ENCODE data around the gene KLK15. TPM values are rescaled to one million over a fixed set of nuclear protein-coding genes. Genes with fewer than 3 reads are reported as not detected.

KLK15 gene
- total RNA-seq, 1 donor from 2014 or later = not detected

GRCh38 chr19:50843701-50844221 is 10.4 kb upstream of the KLK15 start:
- no peak for TF ChIP-seq CTCF (IDR thresholded peaks at IDR 0.05; ENCODE audit: unreplicated experiment)
- Mint-ChIP-seq H3K4me1 (ENCODE audit: low read depth) (no peaks in the 10 kb centered on the region), H3K36me3 (ENCODE audit: insufficient read depth) (no peaks in the 10 kb centered on the region), H3K27me3 (peaks cover 66% of the 10 kb centered on the region), H3K9me3 (ENCODE audit: low read depth) (peaks cover 3% of the 10 kb centered on the region), H3K27ac (no peak overlapping the region), H3K4me3 (ENCODE audit: low read depth) (no peak overlapping the region)
- DNase-seq (ENCODE audit: low spot score, unreplicated experiment) = no peak

- Mint-ChIP-seq H3K27me3 (peaks cover 62% of the 10 kb centered on the region), H3K36me3 (ENCODE audit: insufficient read depth) (no peaks in the 10 kb centered on the region), H3K4me1 (ENCODE audit: low read depth) (peaks cover under 1% of the 10 kb centered on the region), H3K4me3 (ENCODE audit: low read depth) (no peak overlapping the region), H3K27ac (no peak overlapping the region), H3K9me3 (ENCODE audit: low read depth) (peaks cover 3% of the 10 kb centered on the region)
- no peak for TF ChIP-seq CTCF (IDR thresholded peaks at IDR 0.05; ENCODE audit: unreplicated experiment)
- DNase-seq (ENCODE audit: low spot score, unreplicated experiment) = no peak
These were observed 9.8 kb upstream of the KLK15 start for GRCh38 chr19:50843205-50843604.

GRCh38 chr19:50842130-50842529 is 8.8 kb upstream of the KLK15 start:
- no peaks in the 10 kb centered on the region for H3K36me3 Mint-ChIP-seq (ENCODE audit: insufficient read depth)
- TF ChIP-seq CTCF (IDR thresholded peaks at IDR 0.05; ENCODE audit: unreplicated experiment) = no peak
- H3K9me3 Mint-ChIP-seq (ENCODE audit: low read depth) = peaks cover 3% of the 10 kb centered on the region
- no peak for DNase-seq (ENCODE audit: low spot score, unreplicated experiment)
- H3K4me1 Mint-ChIP-seq (ENCODE audit: low read depth) = peaks cover 2% of the 10 kb centered on the region
- H3K4me3 Mint-ChIP-seq (ENCODE audit: low read depth) = no peak overlapping the region
- no peak overlapping the region for H3K27ac Mint-ChIP-seq
- H3K27me3 Mint-ChIP-seq = peaks cover 67% of the 10 kb centered on the region

- DNase-seq (ENCODE audit: low spot score, unreplicated experiment) = no peak
- Mint-ChIP-seq H3K9me3 (ENCODE audit: low read depth) (peaks cover 3% of the 10 kb centered on the region), H3K4me1 (ENCODE audit: low read depth) (peaks cover 5% of the 10 kb centered on the region), H3K27ac (no peak overlapping the region), H3K27me3 (peaks cover 69% of the 10 kb centered on the region), H3K36me3 (ENCODE audit: insufficient read depth) (no peaks in the 10 kb centered on the region), H3K4me3 (ENCODE audit: low read depth) (no peak overlapping the region)
- TF ChIP-seq CTCF (IDR thresholded peaks at IDR 0.05; ENCODE audit: unreplicated experiment) = no peak
These were observed 6.6 kb upstream of the KLK15 start for GRCh38 chr19:50839712-50840655.

GRCh38 chr19:50838239-50838638 is 4.9 kb upstream of the KLK15 start:
- Mint-ChIP-seq H3K9me3 (ENCODE audit: low read depth) (peaks cover 1% of the 10 kb centered on the region), H3K4me3 (ENCODE audit: low read depth) (no peak overlapping the region), H3K27ac (peak overlapping the region; percentile 53), H3K27me3 (peaks cover 59% of the 10 kb centered on the region), H3K4me1 (ENCODE audit: low read depth) (peaks cover 5% of the 10 kb centered on the region), H3K36me3 (ENCODE audit: insufficient read depth) (no peaks in the 10 kb centered on the region)
- peak; percentile 29 for TF ChIP-seq CTCF (IDR thresholded peaks at IDR 0.05; ENCODE audit: unreplicated experiment)
- DNase-seq (ENCODE audit: low spot score, unreplicated experiment) = no peak
